ENCODE data around the gene AUP1.
A peak's percentile ranks its signal among the peaks of the same experiment; 100 is the strongest.
"Not testable (repeated sequence)": the region's sequence is repeated elsewhere in the genome, so short reads cannot be mapped to it uniquely, and the experiment has no call there.

Gene AUP1

GRCh38 chr2:74496997-74497776 is 32.3 kb downstream of the AUP1 start:
- no peak for DNase-seq

GRCh38 chr2:74495440-74495839 is 34.1 kb downstream of the AUP1 start:
- DNase-seq, result no peak

- no peak for DNase-seq
Observed at GRCh38 chr2:74493546-74493945, 36.0 kb downstream of the AUP1 start.

- no peak for DNase-seq
Observed at GRCh38 chr2:74491648-74492544, 37.6 kb downstream of the AUP1 start.

GRCh38 chr2:74489906-74490305 is 39.6 kb downstream of the AUP1 start:
- no peak for DNase-seq

GRCh38 chr2:74488643-74489481 is 40.6 kb downstream of the AUP1 start:
- no peak for DNase-seq

- DNase-seq, result no peak
Observed at GRCh38 chr2:74486141-74486540, 43.4 kb downstream of the AUP1 start.

GRCh38 chr2:74483675-74484164 is 45.8 kb downstream of the AUP1 start:
- not testable (repeated sequence) for DNase-seq

- DNase-seq, result peak; percentile 84 to 99
Observed at GRCh38 chr2:74482801-74483674, 46.5 kb downstream of the AUP1 start, which contains the start of the genes CCDC142 and TTC31. TSS of gene CCDC142 (minus strand) at chr2:74482998. CDS start at chr2:74482837, 161 bp downstream. TSS of gene TTC31 (plus strand) at chr2:74483081. CDS start at chr2:74483096, 15 bp downstream.

GRCh38 chr2:74481961-74482800 is 47.3 kb downstream of the AUP1 start:
- peak; percentile 63 to 81 for DNase-seq

GRCh38 chr2:74481431-74481830 is 48.1 kb downstream of the AUP1 start:
- no peak for DNase-seq

Data from bone marrow (tissue), 2 donors.